Gastrocnemius medialis (tissue), 4 donors: ENCODE measurements around the gene KCNG1.

Experiments
- POLR2A ChIP-seq, 2 donors: fragments of 450-650 bp; IDR thresholded peaks; one replicate each; pipeline ENCODE4 v1.6.1; 2017; ENCODE audit warnings: antibody characterized with exemption in 2 of 2, mild to moderate bottlenecking in 2 of 2, moderate library complexity in 2 of 2
- TF ChIP-seq, protein P1 (sequence below), 5 experiments: fragments of 450-650 bp in 3 of 5; fragments of 200-600 bp in 2 of 5; sonication (generic) in 2 of 5; IDR thresholded peaks in 4 of 5; conservative IDR thresholded peaks in 1 of 5; 1 replicate in 4 of 5; 2 replicates in 1 of 5; pipeline ENCODE4 v1.5.1; 2016 to 2019; ENCODE audit warnings: antibody characterized with exemption in 5 of 5, mild to moderate bottlenecking in 3 of 5, moderate library complexity in 3 of 5

DNA sequence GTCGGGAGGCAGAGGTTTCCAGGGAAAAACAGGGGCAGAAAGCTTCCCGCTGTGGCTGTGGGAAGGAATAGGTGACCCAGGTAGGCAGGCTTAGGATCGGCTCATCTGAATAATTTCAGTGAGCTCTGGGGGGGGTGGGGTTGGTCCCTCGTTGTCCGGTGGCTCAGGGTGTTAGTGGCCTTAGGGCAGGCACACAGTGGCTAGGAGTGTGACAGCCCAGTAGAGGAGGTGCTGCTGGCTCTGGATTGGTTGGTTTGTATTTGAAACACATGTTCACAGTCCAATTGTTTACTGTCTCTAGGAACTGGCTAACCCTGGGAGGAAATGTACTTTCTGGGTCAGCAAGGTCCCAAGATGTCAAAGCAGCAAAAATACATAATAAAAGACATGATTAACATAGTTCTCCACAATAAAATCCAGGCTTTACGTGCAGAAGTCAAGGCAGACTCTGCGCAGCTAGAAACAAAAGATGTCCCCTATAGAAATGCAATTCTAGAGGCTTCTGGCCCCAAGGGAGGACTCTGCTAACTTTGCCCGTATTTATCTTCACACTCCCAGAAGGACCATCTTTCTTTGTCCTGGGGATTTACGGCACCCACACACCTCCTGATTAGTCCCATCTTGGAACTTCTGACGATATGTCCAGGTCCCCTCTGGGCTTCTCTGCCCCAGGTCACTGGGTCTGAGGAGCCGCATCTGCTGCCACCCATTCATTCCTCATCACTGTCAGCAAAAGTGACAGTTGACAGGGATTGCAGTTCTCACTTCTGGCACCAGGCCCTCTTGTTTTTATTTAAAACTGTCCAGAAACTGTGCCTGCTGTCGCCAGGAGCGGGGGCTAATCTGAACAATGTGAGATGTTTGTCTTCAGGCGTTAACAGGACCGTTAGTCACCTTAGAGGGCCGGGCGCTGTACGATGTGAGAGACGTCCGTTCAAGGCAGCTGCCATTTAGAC lies 45.6 kb downstream of the KCNG1 start:
- TF ChIP-seq, protein P1, sequence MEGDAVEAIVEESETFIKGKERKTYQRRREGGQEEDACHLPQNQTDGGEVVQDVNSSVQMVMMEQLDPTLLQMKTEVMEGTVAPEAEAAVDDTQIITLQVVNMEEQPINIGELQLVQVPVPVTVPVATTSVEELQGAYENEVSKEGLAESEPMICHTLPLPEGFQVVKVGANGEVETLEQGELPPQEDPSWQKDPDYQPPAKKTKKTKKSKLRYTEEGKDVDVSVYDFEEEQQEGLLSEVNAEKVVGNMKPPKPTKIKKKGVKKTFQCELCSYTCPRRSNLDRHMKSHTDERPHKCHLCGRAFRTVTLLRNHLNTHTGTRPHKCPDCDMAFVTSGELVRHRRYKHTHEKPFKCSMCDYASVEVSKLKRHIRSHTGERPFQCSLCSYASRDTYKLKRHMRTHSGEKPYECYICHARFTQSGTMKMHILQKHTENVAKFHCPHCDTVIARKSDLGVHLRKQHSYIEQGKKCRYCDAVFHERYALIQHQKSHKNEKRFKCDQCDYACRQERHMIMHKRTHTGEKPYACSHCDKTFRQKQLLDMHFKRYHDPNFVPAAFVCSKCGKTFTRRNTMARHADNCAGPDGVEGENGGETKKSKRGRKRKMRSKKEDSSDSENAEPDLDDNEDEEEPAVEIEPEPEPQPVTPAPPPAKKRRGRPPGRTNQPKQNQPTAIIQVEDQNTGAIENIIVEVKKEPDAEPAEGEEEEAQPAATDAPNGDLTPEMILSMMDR (IDR thresholded peaks at IDR 0.05 in 4 of 5, conservative IDR thresholded peaks at IDR 0.05 in 1 of 5) = no peak
- TF ChIP-seq POLR2A (IDR thresholded peaks at IDR 0.05) = no peak
